AG10803 (cell line): ENCODE results near the gene TTLL11.

Experiments used
- DNase-seq: peaks from one replicate; pipeline ENCODE4 v3.0.0; 2010; ENCODE audit warnings: low read depth
- H3K4me3 ChIP-seq: 2 replicates; pipeline ENCODE4 v1.5.1; 2011; ENCODE audit warnings: mild to moderate bottlenecking, low read length, control low read depth
- CTCF ChIP-seq: conservative IDR thresholded peaks from 2 replicates; pipeline ENCODE4 v1.5.1; 2011; ENCODE audit warnings: mild to moderate bottlenecking, low read length, control low read depth, inconsistent platforms

Gene TTLL11

GRCh38 chr9:121927636-121928035 is 165.5 kb downstream of the TTLL11 start:
- DNase-seq: no peak
- no peak overlapping the region for H3K4me3 ChIP-seq
- TF ChIP-seq CTCF: no peak

GRCh38 chr9:121927081-121927480 is 166.0 kb downstream of the TTLL11 start:
- no peak for DNase-seq
- H3K4me3 ChIP-seq: no peak overlapping the region
- no peak for TF ChIP-seq CTCF

- H3K4me3 ChIP-seq: no peak overlapping the region
- TF ChIP-seq CTCF: no peak
- no peak for DNase-seq
Observed at GRCh38 chr9:121926351-121926801, 166.7 kb downstream of the TTLL11 start.

- TF ChIP-seq CTCF: no peak
- no peak overlapping the region for H3K4me3 ChIP-seq
- DNase-seq: no peak
Observed at GRCh38 chr9:121925935-121926334, 167.2 kb downstream of the TTLL11 start.

- H3K4me3 ChIP-seq: no peak overlapping the region
- TF ChIP-seq CTCF: no peak
- DNase-seq: no peak
Observed at GRCh38 chr9:121924700-121925099, 168.4 kb downstream of the TTLL11 start.

GRCh38 chr9:121921444-121921843 is 171.7 kb downstream of the TTLL11 start:
- no peak for TF ChIP-seq CTCF
- DNase-seq: no peak

GRCh38 chr9:121917375-121918335 is 175.5 kb downstream of the TTLL11 start:
- H3K4me3 ChIP-seq: no peak overlapping the region
- TF ChIP-seq CTCF: no peak

More at GRCh38 chr9:121921444-121921843, 171.7 kb downstream of the TTLL11 start:
- H3K4me3 ChIP-seq: no peak overlapping the region

More at GRCh38 chr9:121917375-121918335, 175.5 kb downstream of the TTLL11 start:
- no peak for DNase-seq
